Transverse colon (tissue), 4 donors: ENCODE measurements around the gene SLC5A2.

Experiments
- CTCF ChIP-seq, 5 experiments: fragments of 200-600 bp in 3 of 5; fragments of 450-650 bp in 2 of 5; sonication (generic) in 3 of 5; IDR thresholded peaks; 1 replicate in 2 of 5; 2 replicates in 3 of 5; pipeline ENCODE4 v1.5.1; 2016 to 2017; ENCODE audit warnings: antibody characterized with exemption in 5 of 5, inconsistent platforms in 3 of 5, mild to moderate bottlenecking in 2 of 5, moderate library complexity in 1 of 5
- POLR2A ChIP-seq: fragments of 450-650 bp; IDR thresholded peaks from one replicate; pipeline ENCODE4 v1.6.1; 2016; ENCODE audit warnings: antibody characterized with exemption, mild to moderate bottlenecking, moderate library complexity
- POLR2AphosphoS5 ChIP-seq, 3 donors: sonication (generic); formaldehyde crosslinking; IDR thresholded peaks; one replicate each; pipeline ENCODE4 v1.6.1; 2016; ENCODE audit warnings: antibody characterized with exemption in 3 of 3

DNA sequence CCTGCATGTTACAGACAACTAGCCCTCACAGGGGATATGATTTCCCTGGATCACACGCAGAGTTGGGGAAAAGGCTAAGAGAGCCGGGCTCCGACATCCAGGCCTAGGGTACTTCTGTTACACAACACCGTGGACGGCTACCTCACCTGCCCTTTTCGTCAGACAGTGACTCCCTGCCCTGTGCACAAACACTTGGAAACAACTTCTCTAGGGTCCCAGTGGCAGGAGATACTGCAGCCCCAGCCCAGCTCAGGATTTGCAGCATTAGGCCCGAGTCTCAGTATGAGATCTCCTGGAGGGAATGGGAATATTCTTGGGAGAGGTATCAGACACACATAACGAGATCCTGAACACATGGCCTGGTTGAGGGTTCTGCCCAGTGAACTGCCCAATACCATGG lies 17.0 kb downstream of the SLC5A2 start:
- TF ChIP-seq POLR2A = no peak
- TF ChIP-seq CTCF (IDR thresholded peaks at IDR 0.05) = no peak
- no peak for TF ChIP-seq POLR2AphosphoS5 (IDR thresholded peaks at IDR 0.05)
